GM19328 (cell line): ENCODE measurements around the gene DOCK10.

Experiments used
- ATAC-seq: cut with Tn5 transposase; IDR thresholded peaks from one replicate; pipeline ENCODE4 v1.9.1; 2021; ENCODE audit warnings: mild to moderate bottlenecking, moderate library complexity; ENCODE audit not compliant: unreplicated experiment

Gene DOCK10

DNA sequence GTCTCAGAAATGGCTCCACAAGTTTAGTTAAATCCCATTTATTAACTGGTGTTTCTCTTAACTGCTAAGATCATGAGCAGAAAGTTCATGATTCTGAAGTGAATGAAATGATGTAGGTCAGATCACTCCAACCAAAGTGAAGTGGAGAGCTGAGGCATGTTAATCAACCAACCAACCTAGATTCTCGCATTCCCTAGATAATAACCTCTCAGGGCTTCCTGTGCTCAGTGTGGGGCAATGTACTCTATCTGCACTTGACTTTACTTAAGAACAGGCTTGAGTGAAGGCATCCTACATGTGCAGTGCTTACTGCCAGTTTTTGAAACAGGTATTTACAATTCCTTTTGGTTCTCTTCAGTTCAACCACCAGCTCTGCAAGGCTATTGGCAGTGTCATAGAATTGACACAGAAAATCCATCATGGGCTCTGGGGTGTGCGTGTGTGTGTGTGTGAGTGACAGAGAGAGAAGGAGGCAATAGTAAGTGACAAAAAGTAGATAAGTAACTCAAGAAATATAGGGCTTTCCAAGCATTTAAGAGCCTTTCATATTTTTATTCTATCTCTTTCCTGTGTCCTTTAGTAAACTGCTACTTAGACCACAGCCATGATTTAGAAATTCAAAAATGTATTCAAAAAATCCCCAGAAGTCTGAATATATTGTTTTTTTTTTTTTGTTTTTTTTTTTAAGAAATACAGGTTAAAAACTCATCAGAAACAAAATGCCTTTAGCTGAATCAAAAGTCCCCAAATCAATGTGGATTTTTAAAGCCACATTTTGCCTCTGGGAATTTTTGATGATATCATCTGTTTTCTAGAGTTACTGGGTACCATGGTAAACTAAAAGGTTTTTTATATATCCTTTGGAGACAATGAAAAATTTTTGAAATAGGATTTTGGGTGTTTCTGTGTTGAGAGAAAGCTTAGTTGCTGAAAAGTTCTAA is 28.6 kb downstream of the DOCK10 start:
- ATAC-seq: no peak

GRCh38 chr2:225011585-225011984 is 30.7 kb downstream of the DOCK10 start:
- no peak for ATAC-seq

GRCh38 chr2:225010804-225011203 is 31.5 kb downstream of the DOCK10 start:
- no peak for ATAC-seq

- no peak for ATAC-seq
Measured at GRCh38 chr2:225009768-225010167, 32.5 kb downstream of the DOCK10 start.

DNA sequence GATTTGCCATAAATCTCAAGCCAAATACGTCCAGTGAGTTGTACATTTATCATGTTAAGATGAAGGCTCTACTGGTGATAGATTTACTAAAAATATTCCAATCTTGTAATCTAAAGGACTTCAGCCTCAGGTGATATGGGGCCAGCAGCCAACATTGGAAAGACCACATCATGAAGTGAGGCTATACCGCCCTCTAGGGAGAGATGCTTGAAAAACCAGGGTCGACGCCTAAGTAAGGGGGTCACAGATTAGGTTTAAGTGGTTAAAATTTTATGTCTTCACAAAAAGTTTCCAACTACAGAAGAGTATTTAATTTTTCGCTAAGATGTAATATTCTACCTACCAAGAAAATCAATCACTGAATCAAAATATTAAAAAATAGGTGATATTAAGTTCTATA is 33.3 kb downstream of the DOCK10 start:
- ATAC-seq: no peak

- no peak for ATAC-seq
Measured at GRCh38 chr2:225008179-225008856, 34.0 kb downstream of the DOCK10 start.

GRCh38 chr2:225006730-225007129 is 35.5 kb downstream of the DOCK10 start:
- ATAC-seq: no peak

- no peak for ATAC-seq
Measured at GRCh38 chr2:225004597-225004996, 37.7 kb downstream of the DOCK10 start.

DNA sequence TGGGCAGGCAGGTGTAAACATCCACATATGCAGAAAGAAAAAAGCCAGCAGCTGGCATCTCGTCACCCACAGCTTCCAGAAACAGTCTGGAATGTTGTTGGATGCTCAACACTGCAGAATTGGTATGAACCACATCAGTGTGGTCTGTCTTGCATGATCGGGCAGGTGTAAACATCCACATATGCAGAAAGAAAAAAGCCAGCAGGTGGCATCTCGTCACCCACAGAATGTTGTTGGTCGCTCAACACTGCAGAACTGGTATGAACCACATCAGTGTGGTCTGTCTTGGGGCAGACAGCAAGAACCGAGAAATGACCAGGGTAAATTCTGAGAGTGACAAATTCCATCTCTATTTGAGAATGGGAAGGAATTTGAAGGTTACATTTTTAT is 39.6 kb downstream of the DOCK10 start:
- ATAC-seq: peak; percentile 79

- peak; percentile 53 for ATAC-seq
Measured at GRCh38 chr2:225002039-225002655, 40.1 kb downstream of the DOCK10 start.

DNA sequence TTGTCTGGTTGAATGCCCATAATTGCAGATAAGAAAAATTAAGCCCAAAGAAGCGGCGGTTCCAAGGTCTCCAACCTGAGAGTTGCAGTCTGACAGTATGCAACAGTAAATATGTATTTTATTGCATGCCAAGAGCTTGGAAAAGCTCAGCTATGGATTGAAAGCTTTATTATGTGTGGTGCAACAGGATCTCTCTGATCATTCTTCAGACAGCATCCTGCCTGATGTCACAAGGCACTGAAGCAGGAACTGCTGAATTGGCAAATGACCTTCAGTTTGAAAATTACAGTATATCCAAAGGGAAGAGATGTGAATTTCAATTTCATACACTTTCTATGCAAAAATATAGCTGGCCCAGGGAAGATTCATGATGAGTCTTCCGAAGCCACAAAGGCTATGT is 42.5 kb downstream of the DOCK10 start:
- ATAC-seq: no peak

GRCh38 chr2:224999321-224999720 is 42.9 kb downstream of the DOCK10 start:
- ATAC-seq: no peak

DNA sequence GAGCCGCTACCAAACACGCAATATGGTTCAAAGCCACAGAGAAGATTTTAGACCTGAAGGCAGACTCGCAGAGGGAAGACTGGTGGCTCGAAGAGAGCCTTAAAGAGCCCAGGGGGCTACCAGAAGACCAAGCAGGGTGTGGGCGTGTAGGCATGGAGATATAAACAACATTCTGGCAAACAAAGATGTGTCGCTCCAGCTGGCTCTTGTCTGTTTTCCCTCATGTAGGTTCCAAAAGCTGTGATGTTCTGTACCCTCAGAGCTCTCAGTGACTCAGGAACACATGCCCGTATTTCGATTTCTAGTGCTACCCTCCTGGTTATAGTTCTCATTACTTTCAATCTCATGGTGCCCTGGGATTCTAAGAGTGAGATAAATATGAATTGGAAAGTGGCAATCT is 44.5 kb downstream of the DOCK10 start:
- ATAC-seq: no peak

- no peak for ATAC-seq
Measured at GRCh38 chr2:224995419-224995818, 46.8 kb downstream of the DOCK10 start.

DNA sequence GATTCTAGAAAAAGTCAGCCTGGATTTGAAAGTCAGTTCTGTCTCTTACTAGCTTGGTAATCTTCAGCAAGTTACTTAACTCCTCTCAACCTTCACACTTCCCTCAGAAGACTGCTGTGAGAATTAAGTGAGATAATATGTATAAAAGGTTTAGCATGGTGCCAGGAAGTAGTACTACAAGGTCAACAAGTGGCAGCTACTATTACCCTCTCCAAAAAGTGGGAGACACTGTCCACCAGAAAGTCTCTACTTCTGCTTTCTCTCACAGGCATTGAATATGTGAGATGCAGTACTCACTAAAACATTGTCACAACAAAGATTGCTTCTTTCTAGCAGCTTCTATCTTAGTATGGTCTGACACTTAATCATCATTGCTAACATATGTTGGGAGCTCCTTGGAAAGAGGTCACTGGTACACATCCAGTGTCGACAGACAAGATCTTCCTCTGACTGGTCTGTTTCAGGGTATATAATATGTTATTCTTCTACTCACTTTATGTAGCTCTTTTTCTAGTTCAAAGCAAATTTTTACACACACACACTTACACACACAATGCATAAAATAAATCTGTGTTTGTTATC is 47.9 kb downstream of the DOCK10 start:
- ATAC-seq: no peak

- no peak for ATAC-seq
Measured at GRCh38 chr2:224990710-224991109, 51.6 kb downstream of the DOCK10 start.

- no peak for ATAC-seq
Measured at GRCh38 chr2:224987733-224988132, 54.5 kb downstream of the DOCK10 start.

DNA sequence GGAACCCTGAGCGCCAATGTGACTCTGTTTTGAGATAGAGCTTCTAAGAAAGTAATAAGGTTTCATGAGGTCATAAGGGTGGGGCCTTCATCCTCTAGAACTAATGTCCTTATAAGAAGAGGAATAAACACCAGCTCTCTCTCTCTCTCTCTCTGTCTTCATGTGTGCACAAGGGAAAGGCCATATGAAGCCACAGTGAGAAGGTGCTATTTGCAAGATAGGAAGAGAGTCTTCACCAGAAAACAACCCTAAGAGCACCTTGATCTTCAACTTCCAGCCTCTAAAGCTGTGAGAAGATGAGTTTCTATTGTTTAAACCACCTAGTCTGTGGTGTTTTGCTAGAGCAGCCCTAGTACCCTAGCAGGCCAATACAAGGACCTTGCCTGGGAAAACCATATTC is 55.8 kb downstream of the DOCK10 start:
- ATAC-seq: no peak

- ATAC-seq: no peak
Measured at GRCh38 chr2:224984637-224985036, 57.6 kb downstream of the DOCK10 start.

DNA sequence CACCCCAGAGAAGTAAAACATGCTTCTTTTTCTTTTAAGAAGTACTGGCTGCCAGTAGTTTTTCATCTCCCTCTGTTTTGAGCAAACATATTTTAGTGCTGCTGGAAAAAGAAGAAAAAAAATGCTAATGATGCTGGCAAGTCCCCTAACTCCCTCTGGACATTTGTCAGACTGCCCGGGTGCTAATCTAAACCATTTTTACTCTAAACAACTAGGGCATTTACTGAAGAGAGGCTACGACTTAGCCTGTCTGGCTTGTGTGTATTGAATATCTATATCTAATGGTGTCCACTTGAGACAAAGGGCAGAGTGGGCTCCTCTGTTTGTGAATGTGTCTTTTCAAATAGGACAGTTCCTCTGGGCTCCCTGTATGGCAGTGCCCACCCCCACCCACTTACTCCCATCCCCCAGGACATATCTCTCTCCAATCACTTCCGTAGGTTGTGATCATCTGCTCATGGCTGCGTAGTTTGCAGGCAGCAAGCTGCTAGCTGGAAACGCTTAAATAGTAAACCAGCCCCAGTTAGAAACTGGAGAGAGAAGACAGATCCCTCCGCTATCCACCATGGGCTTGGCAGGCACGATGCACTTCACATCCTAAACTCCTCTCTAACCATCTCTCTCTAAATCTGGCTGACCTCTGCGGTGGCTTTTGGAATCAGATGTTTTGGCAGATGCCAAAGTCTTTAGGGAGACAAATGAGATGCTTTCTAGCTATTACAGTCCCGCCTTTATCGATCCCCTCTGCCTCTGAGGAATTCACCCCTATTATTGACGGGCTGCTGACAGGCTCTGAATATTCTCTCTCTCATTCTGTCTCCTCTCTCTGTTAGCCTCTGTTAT is 58.3 kb downstream of the DOCK10 start:
- no peak for ATAC-seq
